ENCODE measurements around the gene PILRB. TPM values are rescaled to one million over a fixed set of nuclear protein-coding genes. Genes with fewer than 3 reads are reported as not detected.

The PILRB gene
- total and polyA plus RNA-seq, 2 donors from 2014 or later, result 45.0 to 76.4 TPM

DNA sequence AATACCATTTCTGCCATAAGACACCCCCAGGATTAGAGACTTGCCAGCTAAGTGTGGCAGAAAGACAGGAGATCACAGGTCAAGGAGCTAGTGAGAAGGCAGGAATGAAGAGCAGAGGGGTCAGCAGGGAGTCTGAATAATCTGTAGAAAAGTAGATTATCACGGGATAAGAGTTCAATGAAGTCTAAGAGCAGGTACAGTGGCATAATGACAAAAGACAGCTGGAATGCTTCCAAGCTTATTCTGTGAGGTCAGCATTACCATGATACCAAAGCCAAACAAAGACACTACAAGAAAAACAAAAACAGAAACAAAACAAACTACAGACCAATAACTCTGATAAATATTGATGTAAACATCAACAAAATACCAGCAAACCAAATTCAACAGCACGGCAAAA lies 36.2 kb downstream of the PILRB start:
- intact Hi-C loops (cut with DNase I), result no loop called here
- TF ChIP-seq, protein P1, sequence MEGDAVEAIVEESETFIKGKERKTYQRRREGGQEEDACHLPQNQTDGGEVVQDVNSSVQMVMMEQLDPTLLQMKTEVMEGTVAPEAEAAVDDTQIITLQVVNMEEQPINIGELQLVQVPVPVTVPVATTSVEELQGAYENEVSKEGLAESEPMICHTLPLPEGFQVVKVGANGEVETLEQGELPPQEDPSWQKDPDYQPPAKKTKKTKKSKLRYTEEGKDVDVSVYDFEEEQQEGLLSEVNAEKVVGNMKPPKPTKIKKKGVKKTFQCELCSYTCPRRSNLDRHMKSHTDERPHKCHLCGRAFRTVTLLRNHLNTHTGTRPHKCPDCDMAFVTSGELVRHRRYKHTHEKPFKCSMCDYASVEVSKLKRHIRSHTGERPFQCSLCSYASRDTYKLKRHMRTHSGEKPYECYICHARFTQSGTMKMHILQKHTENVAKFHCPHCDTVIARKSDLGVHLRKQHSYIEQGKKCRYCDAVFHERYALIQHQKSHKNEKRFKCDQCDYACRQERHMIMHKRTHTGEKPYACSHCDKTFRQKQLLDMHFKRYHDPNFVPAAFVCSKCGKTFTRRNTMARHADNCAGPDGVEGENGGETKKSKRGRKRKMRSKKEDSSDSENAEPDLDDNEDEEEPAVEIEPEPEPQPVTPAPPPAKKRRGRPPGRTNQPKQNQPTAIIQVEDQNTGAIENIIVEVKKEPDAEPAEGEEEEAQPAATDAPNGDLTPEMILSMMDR (IDR thresholded peaks at IDR 0.05; ENCODE audit: borderline replicate concordance, extremely low read depth, insufficient read depth), result no peak
- DNase-seq (no peak), FAIRE-seq (no peak)
- Histone ChIP-seq H3K27me3 (ENCODE audit: control insufficient read depth, insufficient read depth, low read length) (no peaks in the 10 kb centered on the region), H3K9ac (ENCODE audit: low read length in 3 of 3) (no peak overlapping the region), H3K27ac (ENCODE audit: low read depth in 2 of 2, low read length in 2 of 2) (no peak overlapping the region), H3K36me3 (ENCODE audit: control insufficient read depth in 2 of 3, insufficient read depth in 3 of 3, low read length in 3 of 3) (no peaks in the 10 kb centered on the region), H3K4me1 (ENCODE audit: control insufficient read depth in 2 of 3, insufficient read depth in 2 of 3, low read depth in 1 of 3, low read length in 3 of 3) (peaks cover 0 to 2% (median 0%) of the 10 kb centered on the region in 3 donors), H3K9me3 (ENCODE audit: control insufficient read depth in 2 of 3, insufficient read depth in 1 of 3, low read length in 3 of 3) (no peaks in the 10 kb centered on the region), H3K4me3 (ENCODE audit: low read length in 3 of 3) (no peak overlapping the region)

DNA sequence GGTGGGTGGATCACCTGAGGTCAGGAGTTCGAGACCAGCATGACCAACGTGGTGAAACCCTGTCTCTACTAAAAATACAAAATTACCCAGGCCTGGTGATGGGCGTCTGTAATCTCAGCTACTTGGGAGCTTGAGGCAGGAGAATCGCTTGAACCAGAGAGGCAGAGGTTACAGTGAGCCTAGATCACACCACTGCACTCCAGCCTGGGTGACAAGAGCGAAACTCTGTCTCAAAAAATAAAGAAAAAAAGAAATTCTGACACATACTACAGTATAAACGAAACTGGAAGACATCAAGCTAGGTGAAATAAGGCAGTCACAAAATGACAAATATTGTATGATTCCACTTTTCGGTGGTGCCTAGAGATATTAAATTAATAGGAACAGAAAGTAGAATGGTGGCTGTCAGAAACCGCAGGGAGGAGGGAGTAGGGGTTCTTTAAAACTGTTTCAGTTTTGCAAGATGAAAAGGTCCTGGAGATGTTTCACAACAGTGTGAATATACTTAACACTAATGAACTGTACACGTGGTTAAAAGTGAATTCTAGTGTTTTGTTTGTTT lies 38.6 kb downstream of the PILRB start:
- Histone ChIP-seq H3K4me3 (ENCODE audit: low read length in 3 of 3) (no peak overlapping the region), H3K9ac (ENCODE audit: low read length in 3 of 3) (no peak overlapping the region), H3K4me1 (ENCODE audit: control insufficient read depth in 2 of 3, insufficient read depth in 2 of 3, low read depth in 1 of 3, low read length in 3 of 3) (peaks cover 0 to 2% (median 0%) of the 10 kb centered on the region in 3 donors), H3K9me3 (ENCODE audit: control insufficient read depth in 2 of 3, insufficient read depth in 1 of 3, low read length in 3 of 3) (no peaks in the 10 kb centered on the region), H3K36me3 (ENCODE audit: control insufficient read depth in 2 of 3, insufficient read depth in 3 of 3, low read length in 3 of 3) (no peaks in the 10 kb centered on the region), H3K27me3 (ENCODE audit: control insufficient read depth, insufficient read depth, low read length) (no peaks in the 10 kb centered on the region), H3K27ac (ENCODE audit: low read depth in 2 of 2, low read length in 2 of 2) (no peak overlapping the region)
- intact Hi-C loops (cut with DNase I), result no loop called here
- TF ChIP-seq, protein P1 (IDR thresholded peaks at IDR 0.05; ENCODE audit: borderline replicate concordance, extremely low read depth, insufficient read depth), result no peak
- no peak for DNase-seq
- FAIRE-seq, result no peak

DNA sequence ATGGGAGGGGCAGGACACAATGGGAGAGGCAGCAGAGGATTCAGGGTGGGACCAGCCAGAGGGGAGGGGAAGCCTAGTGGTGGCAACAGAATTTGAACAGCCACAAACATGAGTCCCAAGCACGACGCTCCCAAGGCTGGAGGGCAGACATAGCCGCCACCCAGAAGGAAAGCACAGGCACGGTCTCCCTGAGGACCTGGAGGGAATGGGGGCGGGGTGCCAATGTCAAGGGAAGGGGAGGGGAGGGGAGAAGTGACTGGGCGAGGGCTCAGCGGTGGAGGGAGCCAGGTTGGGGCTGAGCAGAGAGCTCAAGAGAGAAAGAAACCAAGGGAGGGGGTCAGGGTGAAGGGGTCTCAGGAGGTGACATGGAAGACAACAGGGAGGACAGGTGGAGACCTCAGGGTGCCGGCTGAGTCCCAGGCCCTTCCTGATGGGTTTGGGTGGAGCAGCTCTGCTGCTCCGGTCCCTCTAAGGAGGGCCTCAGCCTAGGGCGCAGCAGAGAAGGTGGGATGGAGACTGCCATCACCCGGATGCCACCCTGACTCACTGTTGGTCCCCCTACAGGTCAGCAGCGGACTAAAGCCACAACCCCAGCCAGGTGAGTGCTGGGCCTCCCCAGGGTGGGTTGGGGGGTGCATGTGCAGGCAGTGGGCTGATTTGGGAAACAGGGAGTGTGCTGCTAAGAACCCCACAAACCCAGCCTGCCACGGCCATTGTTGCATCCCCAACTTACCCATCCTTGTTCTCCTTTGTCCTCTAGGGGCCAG lies 39.6 kb downstream of the PILRB start:
- no peak for FAIRE-seq
- no peak for DNase-seq
- intact Hi-C loops (cut with DNase I), result no loop called here
- no peaks in the 10 kb centered on the region for H3K36me3 ChIP-seq (ENCODE audit: control insufficient read depth in 2 of 3, insufficient read depth in 3 of 3, low read length in 3 of 3)
- H3K27me3 ChIP-seq (ENCODE audit: control insufficient read depth, insufficient read depth, low read length), result no peaks in the 10 kb centered on the region
- TF ChIP-seq, protein P1 (IDR thresholded peaks at IDR 0.05; ENCODE audit: borderline replicate concordance, extremely low read depth, insufficient read depth), result no peak
- H3K4me3 ChIP-seq (ENCODE audit: low read length in 3 of 3), result no peak overlapping the region
- H3K9me3 ChIP-seq (ENCODE audit: control insufficient read depth in 2 of 3, insufficient read depth in 1 of 3, low read length in 3 of 3), result no peaks in the 10 kb centered on the region
- no peak overlapping the region for H3K27ac ChIP-seq (ENCODE audit: low read depth in 2 of 2, low read length in 2 of 2)
- H3K4me1 ChIP-seq (ENCODE audit: control insufficient read depth in 2 of 3, insufficient read depth in 2 of 3, low read depth in 1 of 3, low read length in 3 of 3), result no peaks in the 10 kb centered on the region
- no peak overlapping the region for H3K9ac ChIP-seq (ENCODE audit: low read length in 3 of 3)

Measured in kidney (tissue), 14 donors.